Measurements from ENCODE around the gene MRPS21.

GRCh38 chr1:150332651-150333290 lies 39.1 kb downstream of the MRPS21 start:
- TF ChIP-seq CTCF (IDR thresholded peaks at IDR 0.05) (no peak), POLR2A (IDR thresholded peaks at IDR 0.05) (no peak)

Measured in adrenal gland (tissue), 5 donors.